Measurements from ENCODE around the gene ARHGEF26.

The ARHGEF26 gene

GRCh38 chr3:154218728-154219127 lies 97.5 kb downstream of the ARHGEF26 start:
- no peak for DNase-seq

GRCh38 chr3:154220462-154220861 lies 99.3 kb downstream of the ARHGEF26 start:
- DNase-seq, result no peak

- DNase-seq, result no peak
These were observed 102.3 kb downstream of the ARHGEF26 start for GRCh38 chr3:154223519-154223918.

- no peak for DNase-seq
These were observed 103.2 kb downstream of the ARHGEF26 start for GRCh38 chr3:154224366-154224765.

GRCh38 chr3:154224866-154225265 lies 103.7 kb downstream of the ARHGEF26 start:
- DNase-seq, result no peak

GRCh38 chr3:154225536-154225935 lies 104.3 kb downstream of the ARHGEF26 start:
- DNase-seq, result no peak

- DNase-seq, result no peak
These were observed 106.3 kb downstream of the ARHGEF26 start for GRCh38 chr3:154227531-154227930.

- DNase-seq, result no peak
These were observed 107.5 kb downstream of the ARHGEF26 start for GRCh38 chr3:154228561-154229216.

GRCh38 chr3:154229217-154229590 lies 108.0 kb downstream of the ARHGEF26 start:
- DNase-seq, result no peak

- DNase-seq, result no peak
These were observed 114.1 kb downstream of the ARHGEF26 start for GRCh38 chr3:154235330-154235729.

- DNase-seq, result no peak
These were observed 115.1 kb downstream of the ARHGEF26 start for GRCh38 chr3:154236331-154236730.

- DNase-seq, result no peak
These were observed 119.0 kb downstream of the ARHGEF26 start for GRCh38 chr3:154240235-154240634.

GRCh38 chr3:154241496-154241895 lies 120.3 kb downstream of the ARHGEF26 start:
- no peak for DNase-seq

GRCh38 chr3:154242766-154243165 lies 121.6 kb downstream of the ARHGEF26 start:
- DNase-seq, result no peak

- DNase-seq, result no peak
These were observed 122.2 kb downstream of the ARHGEF26 start for GRCh38 chr3:154243353-154243752.

- no peak for DNase-seq
These were observed 123.5 kb downstream of the ARHGEF26 start for GRCh38 chr3:154244644-154245043.

GRCh38 chr3:154247806-154248415 lies 126.7 kb downstream of the ARHGEF26 start:
- no peak for DNase-seq

GRCh38 chr3:154250291-154250690 lies 129.1 kb downstream of the ARHGEF26 start:
- no peak for DNase-seq

- no peak for DNase-seq
These were observed 130.4 kb downstream of the ARHGEF26 start for GRCh38 chr3:154251610-154252009.

GRCh38 chr3:154252759-154253638 lies 131.8 kb downstream of the ARHGEF26 start:
- peak; percentile 79 to 91 for DNase-seq

- DNase-seq, result no peak
These were observed 133.3 kb downstream of the ARHGEF26 start for GRCh38 chr3:154254527-154254926.

- DNase-seq, result no peak
These were observed 152.2 kb downstream of the ARHGEF26 start for GRCh38 chr3:154273381-154273780.

GRCh38 chr3:154274348-154274747 lies 153.2 kb downstream of the ARHGEF26 start:
- DNase-seq, result no peak

GRCh38 chr3:154275292-154275691 lies 154.1 kb downstream of the ARHGEF26 start:
- DNase-seq, result no peak

Data from Kasumi-1 (cell line).